8988T (cell line): ENCODE results near the gene BMP6.

Experiments used
- DNase-seq: peaks from one replicate; pipeline ENCODE4 v3.0.0; 2011

The BMP6 gene

DNA sequence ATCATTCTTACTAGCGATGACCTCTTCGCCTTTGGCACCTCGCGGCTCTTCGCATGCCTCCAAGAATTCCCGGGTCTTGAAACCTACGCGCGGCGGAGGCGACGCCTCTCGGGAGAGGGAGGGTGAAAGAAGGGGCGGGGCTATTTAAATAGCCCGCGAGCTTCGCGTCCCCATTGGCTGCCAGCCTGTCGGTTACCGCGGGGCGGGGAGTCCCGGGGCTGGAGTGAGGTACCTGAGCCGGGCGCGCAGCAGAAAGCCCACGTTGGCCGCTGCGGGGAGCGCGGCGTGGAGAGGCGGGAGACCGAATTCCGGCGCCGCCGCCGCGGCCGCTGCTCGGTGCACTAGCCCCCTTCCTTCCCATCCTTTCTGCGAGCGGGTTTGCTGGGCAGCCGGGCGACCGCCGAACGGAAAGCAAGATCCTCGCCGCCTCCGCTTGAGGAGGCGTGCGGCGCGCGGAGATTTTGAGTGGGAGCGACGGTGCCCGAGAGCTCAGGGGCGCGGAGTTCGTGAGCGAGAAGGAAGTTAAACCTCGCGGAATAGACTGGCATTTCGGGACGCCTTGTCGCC, at the start of gene BMP6:
TSS of gene BMP6 (plus strand) at position 251 of the 567 bp plus-strand sequence. CDS start 857 bp downstream, outside the sequence.
- DNase-seq, result peak; percentile 100

DNA sequence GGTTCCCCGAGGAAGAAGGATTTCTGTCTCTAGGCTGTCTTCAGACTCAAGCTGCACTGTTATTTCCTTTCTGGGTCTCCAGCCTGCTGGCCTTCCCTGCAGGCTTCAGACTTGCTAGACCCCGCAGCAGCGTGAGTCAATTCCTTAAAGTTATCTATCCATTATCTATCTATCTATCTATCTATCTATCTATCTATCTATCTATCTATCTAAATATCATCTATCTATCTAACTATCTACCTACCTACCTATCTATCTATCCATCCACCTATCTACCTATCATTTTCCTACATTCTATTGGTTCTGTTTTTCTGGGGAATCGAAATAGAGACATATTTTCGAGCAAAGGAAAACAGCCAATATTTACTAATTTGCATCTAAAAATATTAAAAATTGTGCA, 48.7 kb upstream of the BMP6 start:
- no peak for DNase-seq

DNA sequence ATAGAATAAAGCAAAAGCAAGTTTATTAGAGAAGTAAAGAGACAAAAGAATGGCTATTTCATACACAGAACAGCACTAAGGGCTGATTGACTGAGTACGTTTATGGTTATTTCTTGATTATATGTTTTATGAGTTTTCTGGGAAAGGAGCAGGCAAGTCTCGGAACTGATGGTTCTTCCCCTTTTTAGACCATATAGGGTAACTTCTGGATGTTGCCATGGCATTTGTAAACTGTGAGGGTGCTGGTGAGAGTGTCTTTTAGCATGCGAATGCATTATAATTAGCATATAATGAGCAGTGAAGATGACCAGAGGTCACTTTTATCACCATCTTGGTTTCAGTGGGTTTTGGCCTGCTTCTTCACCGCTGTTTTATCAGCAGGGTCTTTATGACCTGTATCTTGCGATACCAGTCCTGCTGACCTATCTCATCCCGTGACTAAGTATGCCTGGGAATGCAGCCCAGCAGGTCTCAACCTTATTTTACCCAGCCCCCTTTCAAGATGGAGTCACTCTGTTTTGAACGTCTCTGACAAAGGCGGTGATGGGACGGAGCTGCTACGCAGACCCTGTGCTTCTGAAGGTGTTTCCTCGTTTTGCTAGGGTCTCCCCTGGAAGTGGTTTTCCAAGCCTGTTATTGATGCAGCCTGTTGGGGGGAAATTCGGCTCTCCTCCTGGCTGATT, 45.4 kb upstream of the BMP6 start:
- DNase-seq, result no peak

DNA sequence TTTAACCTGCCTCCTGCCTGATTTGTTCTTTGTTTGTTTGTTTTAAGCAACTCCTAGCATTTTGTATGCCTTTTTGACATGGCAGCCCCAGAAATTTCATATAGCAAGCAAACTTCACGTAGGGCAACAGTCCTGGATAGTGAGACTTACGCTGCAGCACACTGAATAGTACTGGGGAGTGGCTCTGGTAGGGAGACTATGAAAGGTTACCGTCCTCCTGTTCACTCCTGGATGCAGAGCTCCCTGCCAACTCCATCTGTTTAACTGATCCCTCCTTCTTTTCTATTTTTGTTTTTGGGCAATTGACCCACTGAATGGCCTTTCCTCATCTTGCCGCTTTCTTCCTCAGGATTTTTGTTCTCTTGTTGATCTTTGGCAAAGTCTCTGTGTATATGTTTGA, 44.5 kb upstream of the BMP6 start:
- DNase-seq, result no peak

DNA sequence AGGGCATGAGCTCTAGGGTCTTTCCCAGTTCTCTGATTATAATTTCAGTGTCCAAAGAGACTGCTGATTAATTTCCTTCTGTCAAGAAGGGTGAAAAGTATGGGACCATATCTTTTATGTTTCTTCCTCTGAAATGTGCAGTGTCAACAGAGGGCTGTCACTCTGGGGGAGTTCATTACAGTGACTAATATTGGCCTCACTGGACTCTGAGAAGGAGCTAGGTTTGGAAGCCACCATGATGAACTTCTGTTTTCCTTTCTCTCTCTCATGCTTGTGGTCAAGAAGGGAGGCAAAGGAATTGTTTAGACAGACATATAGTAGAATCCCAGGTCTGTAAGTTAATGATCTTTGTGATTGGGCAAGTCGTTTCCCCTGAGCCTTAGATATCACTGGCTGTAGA, 41.8 kb upstream of the BMP6 start:
- DNase-seq, result no peak

DNA sequence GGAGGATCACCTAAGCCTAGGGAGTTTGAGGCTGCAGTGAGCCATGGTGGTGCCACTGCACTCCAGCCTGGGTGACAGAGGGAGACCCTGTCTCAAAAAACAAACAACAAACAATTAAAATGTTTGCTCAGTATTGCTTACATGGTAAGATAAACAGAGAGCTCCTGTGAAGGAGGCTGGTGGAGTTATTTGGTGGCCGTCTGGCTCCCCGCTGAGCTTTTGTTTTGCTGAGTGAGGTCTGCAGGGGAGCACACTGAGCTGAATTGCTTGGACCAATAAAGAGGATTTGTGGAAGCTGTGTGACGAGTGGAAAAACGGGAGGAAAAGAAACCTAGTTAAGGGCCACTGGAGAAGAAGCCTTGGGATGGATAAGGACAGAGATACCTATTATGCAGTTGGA, 41.1 kb upstream of the BMP6 start:
- no peak for DNase-seq

DNA sequence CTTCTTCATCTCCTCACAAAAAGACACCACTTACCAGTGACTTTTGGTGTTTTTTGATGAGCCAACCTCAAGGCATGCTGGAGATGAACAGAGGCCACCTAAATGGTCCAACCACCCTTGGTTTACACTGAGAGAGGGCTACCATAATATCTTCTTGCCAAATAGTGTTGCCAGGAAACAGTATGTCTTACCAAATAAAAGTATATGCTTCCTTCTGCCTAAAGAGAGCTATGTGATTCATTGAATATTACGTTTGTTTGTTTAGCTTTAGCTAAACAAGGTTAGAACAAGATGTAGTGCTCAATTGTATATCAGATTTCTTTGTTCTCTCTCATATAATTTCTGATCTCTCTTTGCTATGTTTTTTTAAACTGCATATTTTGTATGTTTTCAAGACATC, 40.6 kb upstream of the BMP6 start:
- no peak for DNase-seq

DNA sequence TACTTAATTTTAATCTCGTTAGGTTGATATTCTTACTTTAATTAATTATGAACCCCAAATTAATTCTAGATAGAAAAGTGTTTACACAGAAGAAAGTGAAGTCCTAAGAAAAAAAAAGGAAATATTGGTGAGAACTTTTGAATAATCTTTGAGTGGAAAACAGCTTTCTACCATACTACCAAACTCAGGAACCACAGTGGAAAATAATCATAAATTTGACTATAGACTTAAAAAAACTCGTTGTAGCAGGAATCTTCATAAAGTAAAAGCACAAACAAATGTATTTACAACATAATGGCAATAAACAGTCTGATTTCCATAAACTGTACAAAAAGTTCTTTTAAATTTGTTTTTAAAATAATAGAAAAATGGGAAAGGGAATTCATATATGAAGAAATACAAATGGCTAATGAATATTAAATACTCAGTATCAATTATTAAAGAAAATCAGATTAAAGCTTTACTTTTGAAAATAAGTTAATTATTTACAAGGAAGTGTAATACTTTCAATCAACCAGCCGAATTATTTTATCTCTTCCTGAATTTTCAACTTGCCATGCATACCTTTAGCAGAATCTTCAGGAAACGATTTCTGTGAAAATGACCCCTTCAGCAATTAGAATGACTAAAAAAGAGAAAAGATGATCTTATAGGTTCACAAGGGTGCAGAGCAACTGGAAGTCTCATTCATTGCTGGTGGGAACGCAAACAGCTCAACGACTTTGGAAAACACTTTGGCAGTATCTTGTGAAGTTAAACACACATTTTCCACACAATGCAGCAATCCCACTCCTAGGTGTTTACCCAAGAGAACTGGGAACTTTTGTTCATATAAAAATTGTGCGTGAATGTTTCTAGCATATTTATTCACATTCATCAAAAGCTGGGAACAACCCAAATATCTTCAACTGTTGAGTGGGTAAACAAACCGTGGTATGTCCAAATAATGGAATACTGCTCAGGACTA, 38.5 kb upstream of the BMP6 start:
- no peak for DNase-seq

DNA sequence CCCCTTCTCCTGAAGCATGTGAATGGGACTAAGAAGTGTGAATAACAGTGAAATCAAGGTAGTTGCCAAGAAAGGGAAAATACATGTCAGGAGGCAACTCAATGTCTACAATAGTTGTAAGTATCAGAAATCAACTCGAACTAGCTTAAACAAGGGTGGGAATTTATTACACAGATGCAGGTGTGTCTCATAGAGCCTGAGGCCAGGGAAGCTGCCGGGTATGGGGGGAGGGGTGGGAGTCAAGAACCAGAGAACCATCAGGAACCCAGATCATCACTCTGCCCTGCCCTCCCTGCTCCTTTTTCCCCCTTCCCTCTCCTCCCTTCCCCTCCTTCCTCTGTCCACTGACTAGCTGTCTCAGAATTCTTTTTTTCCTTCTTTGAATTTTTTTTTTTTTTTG, 34.9 kb upstream of the BMP6 start:
- DNase-seq, result no peak

DNA sequence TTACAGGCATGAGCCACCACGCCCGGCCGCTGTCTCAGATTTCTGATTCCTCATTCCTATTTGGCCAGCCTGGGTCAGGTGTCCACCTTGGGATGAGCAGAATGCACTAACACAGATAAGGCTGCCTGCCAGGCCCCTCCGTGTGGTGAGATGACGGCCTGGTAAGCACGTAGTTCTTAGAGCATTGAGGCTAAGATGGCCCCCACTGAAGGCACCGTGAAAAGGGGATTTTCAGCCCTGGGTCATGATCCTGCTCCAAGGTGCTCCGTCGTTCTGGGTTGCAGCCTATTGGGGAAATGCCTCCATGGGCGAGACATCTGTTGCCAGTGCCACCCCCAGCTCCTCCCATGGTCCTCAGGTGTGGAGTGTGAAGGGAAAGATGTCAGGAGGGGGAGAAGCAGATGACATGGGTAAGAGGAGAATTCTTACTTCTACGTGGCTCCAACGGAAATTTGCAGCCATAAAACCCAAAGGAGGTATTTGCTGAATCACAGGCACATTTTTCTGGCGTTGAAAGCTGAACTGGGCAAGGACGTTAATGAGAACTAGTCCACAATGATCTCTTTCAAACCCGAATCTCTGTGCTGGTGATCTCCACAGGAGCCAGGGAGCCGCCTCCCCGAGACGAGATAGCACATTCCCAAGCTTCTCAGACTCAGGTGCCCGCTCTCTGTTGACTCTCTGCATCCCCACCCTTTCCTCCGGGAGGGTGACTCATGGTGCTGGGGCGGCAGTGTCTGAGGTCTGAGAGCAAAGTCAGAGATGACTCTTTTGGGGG, 34.0 kb upstream of the BMP6 start:
- peak; percentile 81 for DNase-seq

DNA sequence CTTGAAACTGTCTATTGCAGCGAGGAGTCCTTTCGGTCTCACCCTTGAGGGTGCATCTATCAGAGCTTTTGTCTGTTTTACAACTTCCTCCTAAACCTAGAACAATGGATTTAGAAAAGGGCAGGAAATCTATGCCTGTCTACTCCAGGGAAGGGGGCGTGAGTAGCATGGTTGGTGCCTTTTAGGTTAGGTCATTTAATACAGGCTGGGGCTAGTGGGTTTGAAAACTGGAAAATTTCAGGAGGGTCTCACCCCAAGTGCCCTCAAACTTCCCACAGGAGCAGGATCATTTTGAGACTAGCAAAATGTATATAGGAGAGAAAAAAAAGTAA, 33.5 kb upstream of the BMP6 start:
- no peak for DNase-seq

DNA sequence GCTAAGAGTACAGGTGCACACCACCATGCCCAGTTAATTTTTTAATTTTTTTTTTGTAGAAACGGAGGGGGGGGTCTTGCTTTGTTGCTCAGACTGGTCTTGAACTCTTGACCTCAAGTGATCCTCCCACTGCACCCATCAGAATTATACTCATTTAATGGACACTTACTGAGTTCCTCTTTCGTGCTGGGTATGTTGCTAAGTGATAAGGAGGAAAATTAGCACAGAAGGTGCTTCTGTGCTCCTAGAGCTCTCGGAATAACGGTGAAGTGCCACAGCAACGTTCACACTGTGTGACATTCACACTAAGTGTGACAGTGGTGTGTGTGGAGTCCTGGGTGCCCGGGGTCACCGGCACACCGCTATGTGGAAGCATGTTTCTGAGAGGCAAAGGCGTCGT, 32.1 kb upstream of the BMP6 start:
- DNase-seq, result no peak

DNA sequence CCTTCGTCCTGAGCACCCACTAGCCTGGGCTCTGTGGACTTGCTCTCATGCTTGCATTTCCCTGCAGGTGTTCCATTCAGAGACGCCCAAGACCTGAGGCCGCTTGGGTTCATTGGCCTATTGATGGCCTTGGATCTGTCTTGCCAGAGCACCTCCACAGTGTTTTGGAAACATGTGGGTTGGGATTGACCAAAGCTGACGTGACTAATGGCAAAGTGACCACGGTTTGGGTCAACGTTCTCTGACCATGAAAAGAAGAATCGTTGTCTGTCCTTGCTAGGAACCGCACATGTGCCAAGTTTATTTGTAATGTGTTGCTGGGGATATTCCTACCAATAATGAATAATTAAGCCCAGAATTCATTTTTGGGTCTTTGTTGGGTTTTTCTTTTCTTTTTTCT, 29.8 kb upstream of the BMP6 start:
- DNase-seq, result no peak

DNA sequence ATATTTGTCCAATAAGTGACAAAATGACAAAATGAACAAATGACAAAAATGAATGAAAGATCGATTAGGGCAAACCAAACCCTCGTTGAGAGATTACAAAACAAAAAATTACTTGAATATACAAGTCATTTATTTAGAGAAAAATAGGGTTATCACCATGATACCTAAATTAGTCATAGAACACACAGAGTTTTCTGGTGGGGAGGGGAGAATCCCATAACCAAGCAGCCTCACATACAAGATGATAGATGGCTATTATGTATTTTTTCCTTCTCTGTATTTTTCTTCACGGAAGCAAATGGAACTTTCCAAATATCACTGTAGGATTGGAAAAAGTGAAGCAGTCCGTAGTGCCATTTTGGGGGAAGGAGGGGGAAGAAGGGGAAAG, 28.5 kb upstream of the BMP6 start:
- no peak for DNase-seq

DNA sequence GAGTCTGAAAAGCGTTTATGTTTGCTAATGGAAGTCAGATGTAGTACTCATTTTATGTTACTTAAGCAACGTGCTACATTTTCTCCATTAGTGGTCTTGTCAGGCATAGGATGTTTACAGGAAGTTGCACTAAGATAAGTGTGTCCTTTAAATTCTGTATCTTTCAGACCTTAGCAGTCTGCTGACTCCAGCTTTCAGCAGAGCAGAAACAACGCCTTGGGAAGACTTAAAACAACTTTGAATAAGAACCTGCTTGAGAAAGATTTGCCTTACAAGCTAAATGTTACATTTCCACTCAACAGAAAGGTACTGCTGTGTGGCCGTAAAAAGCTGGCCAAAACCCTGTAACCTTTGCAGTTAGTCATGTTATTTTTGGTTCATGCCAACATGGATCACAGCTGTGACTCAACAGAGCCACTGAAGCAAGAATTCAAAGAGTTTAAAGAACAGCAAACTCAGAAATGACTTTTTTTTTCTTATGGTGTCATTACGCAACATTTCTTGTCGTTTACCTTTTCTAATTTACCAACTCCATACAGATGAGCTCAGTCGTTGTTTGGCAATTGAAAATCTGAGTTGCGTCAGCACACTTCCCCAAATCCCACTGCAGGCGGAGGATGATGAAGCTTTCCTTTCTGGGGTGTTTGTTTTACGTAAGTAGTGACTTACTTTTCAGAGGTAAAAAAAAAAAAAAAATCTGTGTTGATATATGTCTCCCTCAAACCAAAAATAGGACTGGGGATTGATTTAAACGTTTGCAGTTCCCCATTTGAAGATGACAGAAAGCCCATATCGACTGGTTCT, 27.9 kb upstream of the BMP6 start:
- DNase-seq, result no peak

DNA sequence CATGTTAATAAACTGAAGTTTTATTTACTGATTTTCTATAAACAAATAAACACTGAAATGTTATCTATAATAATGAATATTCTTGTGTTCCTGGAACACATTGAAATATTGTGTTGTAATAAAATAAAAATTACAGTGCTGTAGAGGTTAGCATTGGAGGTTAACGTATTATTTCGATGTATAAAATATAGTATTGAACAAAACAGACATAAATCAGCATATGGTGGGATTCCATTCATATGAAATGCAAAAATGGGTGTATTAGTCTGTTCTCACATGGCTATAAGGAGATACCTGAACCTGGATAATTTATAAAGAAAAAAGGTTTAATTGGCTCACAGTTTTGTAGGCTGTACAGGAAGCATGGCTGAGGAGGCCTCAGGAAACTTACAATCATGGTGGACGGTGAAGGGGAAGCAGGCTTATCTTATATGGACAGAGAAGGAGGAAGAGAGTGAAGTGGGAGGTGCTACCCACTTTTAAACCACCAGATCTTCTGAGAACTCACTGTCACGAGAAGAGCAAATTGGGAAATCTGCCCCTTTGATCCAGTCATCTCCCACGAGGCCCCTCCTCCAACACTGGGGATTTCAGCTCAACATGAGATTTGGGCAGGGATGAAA, 24.6 kb upstream of the BMP6 start:
- DNase-seq, result no peak

DNA sequence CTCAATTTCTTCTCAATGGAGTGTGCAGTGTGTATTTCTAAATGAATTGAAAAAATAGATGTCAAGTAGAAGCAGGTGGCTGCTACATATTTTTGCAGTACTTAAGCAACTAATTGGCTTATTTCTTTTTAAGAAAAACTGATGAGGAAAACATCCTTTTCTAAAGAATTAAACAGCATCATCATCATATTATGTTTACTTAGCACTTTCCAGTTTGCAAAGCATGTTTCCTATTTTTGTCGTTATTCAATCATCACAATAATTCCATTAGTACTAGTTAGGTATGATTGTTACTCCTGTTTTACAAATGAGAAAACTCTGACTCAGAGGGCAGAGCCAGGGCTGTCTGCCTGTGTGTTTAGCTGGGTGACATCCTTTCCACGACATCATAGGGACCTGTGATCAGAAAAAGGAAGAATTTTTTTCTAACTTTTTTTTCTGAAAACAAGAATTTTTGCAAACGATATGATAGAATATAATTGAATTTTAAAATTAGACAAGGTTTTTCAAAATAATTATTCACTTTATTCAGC, 22.7 kb upstream of the BMP6 start:
- DNase-seq, result no peak

DNA sequence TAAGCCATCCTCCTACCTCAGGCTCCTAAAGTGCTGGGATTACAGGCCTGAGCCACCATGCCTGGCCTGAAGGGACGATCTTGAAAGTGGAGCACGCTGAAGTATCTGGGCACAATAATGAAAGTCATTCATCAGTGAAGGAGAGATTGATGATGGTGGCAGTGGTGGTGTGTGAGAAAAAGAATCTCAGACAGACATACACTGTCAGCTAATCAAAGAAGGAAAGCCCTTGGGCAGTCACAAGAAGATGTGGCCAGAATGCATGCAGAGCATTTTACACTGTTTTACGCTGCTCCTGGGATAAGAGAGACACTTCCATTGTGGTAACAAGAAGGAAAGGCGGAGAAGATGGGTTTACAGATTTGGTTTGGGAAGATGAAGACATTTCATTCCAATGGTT, 20.4 kb upstream of the BMP6 start:
- DNase-seq, result no peak

DNA sequence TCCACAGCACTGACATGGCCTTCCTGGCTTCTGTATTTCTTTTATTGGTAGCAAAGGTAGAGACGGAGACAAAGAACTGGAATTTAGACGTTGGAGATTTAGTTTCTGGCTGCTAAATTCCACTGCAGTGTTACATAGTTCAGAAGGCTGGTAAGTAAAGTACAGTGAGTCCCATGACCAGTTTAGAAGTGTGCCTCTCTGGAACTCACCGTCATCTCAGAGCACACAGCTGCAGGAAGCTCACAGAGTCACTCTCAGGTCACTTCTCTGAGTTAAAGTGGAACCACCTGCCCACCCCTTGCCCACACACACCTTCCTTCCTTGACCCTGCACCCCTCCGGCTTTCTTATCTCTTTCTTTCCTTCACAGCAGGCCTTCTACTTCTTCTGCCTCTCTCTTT, 19.6 kb upstream of the BMP6 start:
- DNase-seq, result no peak

DNA sequence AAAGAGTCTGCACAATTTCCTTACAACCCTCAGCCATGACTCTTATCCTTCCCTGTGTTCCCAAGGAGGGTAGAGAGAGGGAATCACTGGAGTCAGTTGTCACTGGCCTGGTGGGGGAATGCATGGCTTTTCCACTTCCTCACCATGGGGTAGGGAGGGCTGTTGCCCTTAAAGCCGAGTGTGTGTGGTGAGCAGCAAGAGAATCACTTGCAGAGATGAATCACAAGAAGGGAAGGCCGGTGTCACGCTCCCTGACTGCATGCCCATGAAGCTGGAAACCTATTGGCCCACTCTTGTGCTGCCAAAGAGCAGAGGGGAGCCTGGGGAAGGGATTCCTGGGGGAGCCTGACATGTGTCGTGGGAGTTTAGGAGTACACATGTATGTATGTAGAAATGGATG, 18.1 kb upstream of the BMP6 start:
- no peak for DNase-seq

DNA sequence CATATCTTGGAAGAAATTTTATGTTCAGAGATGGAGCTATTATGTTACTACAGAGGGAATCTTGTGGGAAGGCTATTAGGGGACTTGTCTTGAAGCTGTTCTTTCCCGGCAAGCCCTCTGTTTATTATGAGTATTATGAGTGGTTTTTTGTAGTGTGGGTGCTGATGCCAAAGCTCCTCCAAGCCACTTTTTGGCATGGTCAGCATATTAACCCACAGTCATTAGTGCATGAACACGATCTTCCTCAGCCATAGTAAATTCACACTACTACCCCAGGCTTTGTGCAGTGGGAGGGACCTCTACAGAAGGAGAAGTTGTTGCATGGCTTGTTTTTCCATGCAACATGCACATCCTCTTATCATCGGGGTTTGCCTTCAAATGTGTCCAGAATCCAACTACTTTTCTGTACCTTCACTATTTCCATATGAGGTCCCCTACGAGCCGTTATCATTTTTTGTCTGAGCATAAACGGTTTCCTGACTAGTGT, 6.5 kb upstream of the BMP6 start:
- DNase-seq, result no peak

DNA sequence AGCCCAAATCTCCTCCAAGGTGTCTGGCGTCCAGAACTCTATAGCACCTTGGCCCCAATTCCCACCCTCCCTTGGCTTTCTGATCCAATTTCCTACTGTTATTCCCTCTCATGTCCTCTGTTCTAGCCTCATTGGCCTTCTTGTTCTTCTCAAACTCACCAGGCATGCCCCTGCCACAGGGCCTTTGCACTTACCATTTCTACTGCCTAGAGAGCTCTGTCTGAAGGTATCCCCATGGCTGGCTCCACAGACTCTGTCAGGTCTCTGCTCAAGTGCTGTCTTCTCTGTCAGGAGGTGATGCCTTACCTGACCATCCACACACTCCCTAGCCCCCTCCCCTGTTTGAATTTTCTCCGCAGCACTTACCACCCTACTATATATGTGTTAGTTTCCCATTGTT, 5.6 kb upstream of the BMP6 start:
- no peak for DNase-seq
